CD4-positive, alpha-beta T cell treated with Interleukin-6 for 4 hours (primary cell): ENCODE measurements around the gene OR11H1.
"Not testable (repeated sequence)": the region's sequence is repeated elsewhere in the genome, so short reads cannot be mapped to it uniquely, and the experiment has no call there.

ENCODE experiments used
- DNase-seq: peaks from one replicate; pipeline ENCODE4 v3.0.0-alpha.2; 2020; ENCODE audit warnings: mixed read lengths

The OR11H1 gene, protein sequence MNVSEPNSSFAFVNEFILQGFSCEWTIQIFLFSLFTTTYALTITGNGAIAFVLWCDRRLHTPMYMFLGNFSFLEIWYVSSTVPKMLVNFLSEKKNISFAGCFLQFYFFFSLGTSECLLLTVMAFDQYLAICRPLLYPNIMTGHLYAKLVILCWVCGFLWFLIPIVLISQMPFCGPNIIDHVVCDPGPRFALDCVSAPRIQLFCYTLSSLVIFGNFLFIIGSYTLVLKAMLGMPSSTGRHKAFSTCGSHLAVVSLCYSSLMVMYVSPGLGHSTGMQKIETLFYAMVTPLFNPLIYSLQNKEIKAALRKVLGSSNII

DNA sequence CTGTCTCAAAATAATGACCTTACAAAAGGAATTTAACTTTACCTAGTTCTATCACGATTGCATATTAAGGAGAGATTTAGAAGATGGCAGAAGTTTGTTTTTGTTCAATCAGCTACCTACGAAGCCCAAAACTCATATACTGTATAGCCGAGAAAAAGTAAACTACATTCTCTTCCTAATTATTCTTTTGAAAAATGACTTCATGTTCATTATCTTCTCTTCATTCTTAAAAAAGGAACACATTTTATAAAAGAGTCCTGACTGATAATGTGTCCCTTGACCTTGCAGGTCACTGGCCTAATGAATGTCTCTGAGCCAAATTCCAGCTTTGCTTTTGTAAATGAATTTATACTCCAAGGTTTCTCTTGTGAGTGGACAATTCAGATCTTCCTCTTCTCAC lies at the start of gene OR11H1:
OR11H1 (plus strand) TSS at position 301 of the 400 bp plus-strand sequence; CDS start at position 301, 0 bp downstream.
- not testable (repeated sequence) for DNase-seq

DNA sequence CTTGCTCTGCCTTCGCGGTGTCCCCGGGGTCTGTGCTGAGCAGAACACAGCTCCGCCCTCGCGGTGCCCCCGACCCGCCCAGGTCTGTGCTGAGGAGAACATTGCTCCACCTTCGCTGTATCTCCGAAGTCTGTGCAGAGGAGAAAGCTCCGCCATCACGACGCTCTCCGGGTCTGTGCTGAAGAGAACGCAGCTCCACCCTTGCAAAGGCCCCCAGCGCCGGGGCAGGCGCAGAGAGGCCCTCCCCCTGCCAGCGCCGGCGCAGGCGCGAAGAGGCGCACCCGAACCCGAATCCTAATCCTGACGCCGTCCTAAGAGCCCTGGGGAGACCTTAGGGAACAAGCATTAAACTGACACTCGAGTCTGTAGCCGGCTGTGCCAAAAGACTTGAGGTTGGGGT lies 18.0 kb upstream of the OR11H1 start:
- DNase-seq: not testable (repeated sequence)

DNA sequence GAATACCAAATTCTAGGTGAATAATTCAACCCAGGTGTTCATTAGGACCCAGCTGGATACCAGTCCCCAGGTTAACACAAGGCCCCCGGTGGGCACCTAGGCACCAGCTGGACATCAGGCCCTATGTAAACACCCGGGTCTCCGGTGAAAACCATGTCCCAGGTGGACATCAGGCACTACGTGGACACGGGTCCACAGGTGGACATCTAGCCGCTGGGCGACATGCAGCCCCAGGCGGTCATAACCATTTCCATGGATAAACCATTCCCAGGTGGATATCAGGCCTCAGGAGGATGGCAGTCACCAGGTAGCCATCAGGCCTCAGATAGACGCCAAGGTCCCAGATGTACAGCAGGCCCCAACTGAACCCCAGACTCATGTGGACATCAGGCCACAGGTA lies 12.1 kb upstream of the OR11H1 start:
- peak; percentile 1 for DNase-seq

DNA sequence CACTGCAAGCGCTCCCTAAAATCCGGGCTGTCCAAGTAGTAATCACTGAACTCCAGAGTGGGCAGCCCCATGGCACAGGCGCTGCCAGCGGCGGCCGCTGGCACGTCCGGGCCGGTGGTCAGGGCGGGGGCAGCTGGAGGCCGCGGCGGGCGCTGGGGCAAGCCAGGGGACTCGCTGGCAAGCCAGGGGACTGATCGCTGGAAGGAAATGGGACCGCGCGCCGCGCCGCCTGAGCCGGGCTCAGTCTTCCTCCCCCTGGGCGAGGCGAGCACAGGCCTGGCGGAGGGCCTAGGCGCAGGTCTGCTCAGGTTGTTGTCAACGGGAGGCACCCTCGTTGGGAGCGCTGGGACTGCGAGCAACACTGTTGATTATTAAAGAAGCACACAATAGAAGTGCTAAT lies 25.8 kb downstream of the OR11H1 start:
- DNase-seq: not testable (repeated sequence)

DNA sequence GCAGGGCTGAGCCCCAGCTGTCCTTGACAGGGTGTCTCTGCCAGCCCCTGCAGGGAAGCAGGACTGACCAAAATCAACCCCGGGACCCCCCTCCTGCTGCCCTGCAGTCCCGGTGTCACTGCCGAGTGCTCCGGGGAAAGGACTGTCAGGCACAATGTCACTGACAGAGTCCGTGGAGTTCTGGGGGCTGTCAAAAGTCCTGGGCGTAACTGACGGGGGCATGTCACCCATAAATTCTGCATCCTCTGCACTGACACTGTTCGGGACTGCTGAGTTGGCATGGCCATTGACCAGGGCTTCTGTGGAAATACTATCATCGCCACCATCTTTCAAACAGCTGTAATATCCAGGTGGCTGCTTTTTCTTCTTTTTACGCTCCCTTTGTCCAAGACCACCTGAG lies 35.5 kb downstream of the OR11H1 start:
- not testable (repeated sequence) for DNase-seq

DNA sequence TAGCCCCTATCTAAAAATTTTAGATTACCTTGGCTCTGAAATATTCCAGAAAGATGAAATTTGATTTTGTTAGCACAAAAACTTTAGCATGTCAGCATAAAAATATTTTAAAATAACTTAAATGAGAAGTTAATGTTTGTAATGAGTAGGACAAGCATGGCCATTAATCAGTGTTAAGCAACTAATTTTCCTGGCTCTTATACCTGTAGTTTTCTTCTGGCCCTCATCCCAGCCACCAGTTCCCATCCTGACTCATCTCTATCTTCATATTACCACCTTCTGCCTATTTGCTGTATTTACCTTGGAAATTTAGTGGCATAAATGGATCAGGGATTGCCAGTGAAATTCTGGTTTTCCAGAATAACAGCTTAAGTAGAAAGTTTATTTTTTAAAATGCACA lies 37.1 kb downstream of the OR11H1 start:
- DNase-seq: not testable (repeated sequence)
